GM12878 (cell line): ENCODE measurements around the gene PDE9A. TPM values are rescaled to one million over a fixed set of nuclear protein-coding genes. Genes with fewer than 3 reads are reported as not detected.
"Not testable (repeated sequence)": the region's sequence is repeated elsewhere in the genome, so short reads cannot be mapped to it uniquely, and the experiment has no call there.

Experiments
- ATAC-seq: fragments of 200-7000 bp; cut with Tn5 transposase; 3 replicates; pipeline ENCODE4 v1.9.1; 2020; ENCODE audit warnings: mild to moderate bottlenecking, moderate library complexity
- BruUV-seq: library from RNA; stranded (reverse); fragments of 400-500 nt; replicated peaks from 2 replicates; lab custom pipeline; 2021; lab: Mats Ljungman, UMichigan
- CTCF ChIA-PET: fragments of 300-600 bp; sonication (Branson Sonifier 250); formaldehyde crosslinking; extraction: SDS; loops from one replicate; lab custom pipeline; 2021; ENCODE audit warnings: inconsistent platforms; lab: Yijun Ruan, JAX
- POLR2A ChIA-PET: fragments of 350-600 bp; formaldehyde crosslinking; extraction: SDS; loops from one replicate; lab custom pipeline; 2021; ENCODE audit warnings: inconsistent platforms; lab: Charles Lee
- RAD21 ChIA-PET: fragments of 300-600 bp; sonication (Branson Sonifier 250); formaldehyde crosslinking; loops from one replicate; lab custom pipeline; 2023; ENCODE audit warnings: antibody characterized with exemption; ENCODE audit not compliant: unreplicated experiment; lab: Charles Lee
- SMC1A ChIA-PET: fragments of 300-600 bp; sonication (Branson Sonifier 250); formaldehyde crosslinking; loops from one replicate; lab custom pipeline; 2023; ENCODE audit not compliant: unreplicated experiment, uncharacterized antibody; lab: Charles Lee
- DNase-seq: peaks from one replicate; pipeline ENCODE4 v3.0.0-alpha.2; 2011; ENCODE audit warnings: low read depth, low spot score
- FAIRE-seq: peaks from 3 replicates; lab custom pipeline; 2011; peaks lifted over from hg19 to GRCh38; lab: Jason Lieb, UNC
- H2AFZ ChIP-seq: 2 replicates; pipeline ENCODE4 v1.6.0; 2011; ENCODE audit warnings: low read depth, low read length, control low read depth; ENCODE audit not compliant: control insufficient read depth
- H3K27ac ChIP-seq: 2 replicates; pipeline ENCODE4 v1.5.1; 2011; ENCODE audit warnings: control low read depth; ENCODE audit not compliant: control insufficient read depth, insufficient read depth
- H3K27me3 ChIP-seq, 2 experiments: replicated peaks in 1 of 2; 2 replicates each; pipeline versions ENCODE4 v1.6.0 to v1.6.1; 2011; ENCODE audit warnings: low read length in 1 of 2; ENCODE audit not compliant: control insufficient read depth in 2 of 2, insufficient read depth in 2 of 2
- H3K36me3 ChIP-seq, 2 experiments: 2 replicates each; pipeline ENCODE4 v1.5.1; 2011; ENCODE audit warnings: low read length in 1 of 2; ENCODE audit not compliant: control insufficient read depth in 2 of 2, insufficient read depth in 2 of 2
- H3K4me1 ChIP-seq: 2 replicates; pipeline ENCODE4 v1.6.1; 2011; ENCODE audit warnings: mild to moderate bottlenecking, low read length, moderate library complexity, mixed read lengths; ENCODE audit not compliant: control insufficient read depth, insufficient read depth
- H3K4me2 ChIP-seq: 2 replicates; pipeline ENCODE4 v1.6.0; 2011; ENCODE audit warnings: control low read depth; ENCODE audit not compliant: control insufficient read depth, insufficient read depth
- H3K4me3 ChIP-seq: fragments of 200-600 bp; sonication (generic); 2 replicates; pipeline ENCODE4 v1.5.1; 2016
- H3K79me2 ChIP-seq: 2 replicates; pipeline ENCODE4 v1.6.0; 2011; ENCODE audit warnings: low read length; ENCODE audit not compliant: control insufficient read depth, insufficient read depth
- H3K9ac ChIP-seq: 2 replicates; pipeline ENCODE4 v1.8.0; 2011; ENCODE audit warnings: low read length, control low read depth, mixed read lengths; ENCODE audit not compliant: control insufficient read depth, insufficient read depth
- H3K9me3 ChIP-seq: replicated peaks from 3 replicates; pipeline ENCODE4 v1.5.1; 2011; ENCODE audit warnings: mild to moderate bottlenecking, low read length; ENCODE audit not compliant: control insufficient read depth, insufficient read depth
- H4K20me1 ChIP-seq: 2 replicates; pipeline ENCODE4 v1.6.0; 2011; ENCODE audit not compliant: control insufficient read depth, insufficient read depth
- BCL11A ChIP-seq: IDR thresholded peaks from 2 replicates; pipeline ENCODE4 v1.6.1; 2011; ENCODE audit warnings: low read depth, low read length
- BMI1 ChIP-seq: fragments of 450-650 bp; IDR thresholded peaks from 2 replicates; pipeline ENCODE4 v1.6.1; 2016; ENCODE audit warnings: mild to moderate bottlenecking, moderate library complexity, borderline replicate concordance
- CREM ChIP-seq: IDR thresholded peaks from 2 replicates; pipeline ENCODE4 v1.6.1; 2014; ENCODE audit warnings: antibody characterized with exemption, low read depth
- EGR1 ChIP-seq, 2 experiments: IDR thresholded peaks; 1 replicate in 1 of 2; 2 replicates in 1 of 2; pipeline ENCODE4 v1.6.1; 2011 to 2012; ENCODE audit warnings: low read depth in 2 of 2, low read length in 2 of 2, borderline replicate concordance in 1 of 2, mild to moderate bottlenecking in 1 of 2, moderate library complexity in 1 of 2
- ESRRA ChIP-seq: IDR thresholded peaks from 2 replicates; pipeline ENCODE4 v1.6.1; 2012; ENCODE audit warnings: mild to moderate bottlenecking, low read length, improper control_type of control experiment
- NBN ChIP-seq: fragments of 450-650 bp; IDR thresholded peaks from 2 replicates; pipeline ENCODE4 v1.6.1; 2016
- PAX8 ChIP-seq: fragments of 450-650 bp; IDR thresholded peaks from 2 replicates; pipeline ENCODE4 v1.6.1; 2017; ENCODE audit warnings: mild to moderate bottlenecking, moderate library complexity
- RELA ChIP-seq: fragments of 450-650 bp; IDR thresholded peaks from 2 replicates; pipeline ENCODE4 v1.8.0; 2014; ENCODE audit warnings: borderline replicate concordance; ENCODE audit not compliant: partially characterized antibody
- SIN3A ChIP-seq: IDR thresholded peaks from 2 replicates; pipeline ENCODE4 v1.6.1; 2012; ENCODE audit warnings: low read depth, low read length, improper control_type of control experiment
- SIX5 ChIP-seq: IDR thresholded peaks from 2 replicates; pipeline ENCODE4 v1.6.1; 2011; ENCODE audit warnings: mild to moderate bottlenecking, low read depth, low read length, moderate library complexity; ENCODE audit not compliant: severe bottlenecking
- YY1 ChIP-seq: IDR thresholded peaks from 2 replicates; pipeline ENCODE4 v1.6.1; 2011; ENCODE audit warnings: low read depth, mild to moderate bottlenecking, low read length
- WGBS: methylation state at CpG from one replicate; pipeline ENCODE4 v1.1.6; 2016; ENCODE audit warnings: low lambda C conversion rate; ENCODE audit not compliant: insufficient replicate concordance, insufficient coverage; ENCODE audit errors: missing lambda C conversion rate; 5-methylcytosine and 5-hydroxymethylcytosine counted together
- in situ Hi-C: fragments of 300-500 bp; cut with MboI; formaldehyde crosslinking; loops from 9 replicates; pipeline ENCODE4 v1.14.3; 2018; ENCODE audit warnings: mixed read lengths
- intact Hi-C: fragments of 100-400 bp; cut with micrococcal nuclease; formaldehyde crosslinking; loops from one replicate; pipeline ENCODE4 v1.14.2; 2022; ENCODE audit not compliant: unreplicated experiment
- polyA plus RNA-seq, 11 experiments: library from polyadenylated mRNA; depleted of rRNA in 4 of 11; unstranded in 6 of 11; stranded (reverse) in 5 of 11; fragments of >200 nt; fragmentation: Nextera tagmentation in 4 of 11; fragmentation: Illumina TruSeq in 1 of 11; extraction: Ambion mirVana in 4 of 11; extraction: Trizol in 1 of 11; gene quantifications; 1 replicate in 1 of 11; 2 replicates in 10 of 11; pipeline versions ENCODE4 v1.2.1 to v1.2.3, GENCODE V29; 2011 to 2016; ENCODE audit warnings: inconsistent platforms in 2 of 11, missing spikeins in 2 of 11, low read depth in 1 of 11
- total RNA-seq, 4 experiments: library from RNA; depleted of rRNA in 3 of 4; stranded (reverse); fragments of >200 nt in 3 of 4; fragmentation: Illumina TruSeq in 1 of 4; extraction: Trizol in 1 of 4; gene quantifications; 2 replicates each; pipeline versions ENCODE4 v1.2.1 to v1.2.3, GENCODE V29; 2013 to 2021
- TF ChIP-seq, protein P1 (sequence below): fragments of 450-650 bp; IDR thresholded peaks from 2 replicates; pipeline ENCODE4 v1.6.1; 2016; ENCODE audit warnings: mild to moderate bottlenecking
- TF ChIP-seq, protein P2 (sequence below): IDR thresholded peaks from 2 replicates; pipeline ENCODE4 v1.6.1; 2011; ENCODE audit warnings: borderline replicate concordance, low read depth, mild to moderate bottlenecking, moderate library complexity, mixed read lengths, low read length; ENCODE audit not compliant: insufficient read depth; ENCODE audit errors: extremely low read length
- TF ChIP-seq, protein P3 (sequence below): IDR thresholded peaks from 2 replicates; pipeline ENCODE4 v1.6.1; 2012; ENCODE audit warnings: low read length, inconsistent platforms

PDE9A gene
- total and polyA plus RNA-seq, 10 of the 15 experiments (the other 5 are each of a cell fraction or from before 2014, with no cell fraction given), result 0.08 to 0.45 (median 0.20) TPM; not detected in 1

DNA sequence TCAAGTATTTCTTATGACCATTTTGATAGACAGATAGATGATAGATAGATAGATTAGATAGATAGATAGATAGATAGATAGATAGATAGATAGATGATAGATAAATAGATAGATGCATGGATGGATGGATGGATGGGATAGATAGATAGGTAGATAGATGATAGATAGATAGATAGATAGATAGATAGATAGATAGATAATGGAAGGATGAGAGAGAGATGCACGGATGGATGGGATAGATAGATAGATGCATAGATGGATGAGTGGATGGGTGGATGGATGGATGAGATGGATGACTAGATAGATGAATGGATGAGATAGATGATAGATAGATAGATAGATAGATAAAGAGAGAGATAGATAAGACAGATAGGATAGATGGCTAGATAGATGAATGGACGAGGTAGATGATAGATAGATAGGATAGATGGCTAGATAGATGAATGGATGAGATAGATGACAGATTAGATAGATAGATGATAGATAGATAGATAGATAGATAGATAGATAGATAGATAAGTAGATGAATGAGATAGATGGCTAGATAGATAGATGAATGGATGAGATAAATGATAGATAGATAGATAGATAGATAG is 24.9 kb upstream of the PDE9A start:
- H3K4me2 ChIP-seq, RAD21 ChIA-PET, H4K20me1 ChIP-seq, DNase-seq, H3K79me2 ChIP-seq, H2AFZ ChIP-seq, FAIRE-seq, H3K4me3 ChIP-seq, BruUV-seq, CTCF ChIA-PET, H3K36me3 ChIP-seq, ATAC-seq, H3K4me1 ChIP-seq, in situ Hi-C loops, H3K27ac ChIP-seq, SMC1A ChIA-PET, H3K9me3 ChIP-seq, H3K9ac ChIP-seq, POLR2A ChIA-PET, H3K27me3 ChIP-seq, intact Hi-C loops: not testable (repeated sequence)
- WGBS, result 0% methylated on average over 2 of the region's 2 CpGs

DNA sequence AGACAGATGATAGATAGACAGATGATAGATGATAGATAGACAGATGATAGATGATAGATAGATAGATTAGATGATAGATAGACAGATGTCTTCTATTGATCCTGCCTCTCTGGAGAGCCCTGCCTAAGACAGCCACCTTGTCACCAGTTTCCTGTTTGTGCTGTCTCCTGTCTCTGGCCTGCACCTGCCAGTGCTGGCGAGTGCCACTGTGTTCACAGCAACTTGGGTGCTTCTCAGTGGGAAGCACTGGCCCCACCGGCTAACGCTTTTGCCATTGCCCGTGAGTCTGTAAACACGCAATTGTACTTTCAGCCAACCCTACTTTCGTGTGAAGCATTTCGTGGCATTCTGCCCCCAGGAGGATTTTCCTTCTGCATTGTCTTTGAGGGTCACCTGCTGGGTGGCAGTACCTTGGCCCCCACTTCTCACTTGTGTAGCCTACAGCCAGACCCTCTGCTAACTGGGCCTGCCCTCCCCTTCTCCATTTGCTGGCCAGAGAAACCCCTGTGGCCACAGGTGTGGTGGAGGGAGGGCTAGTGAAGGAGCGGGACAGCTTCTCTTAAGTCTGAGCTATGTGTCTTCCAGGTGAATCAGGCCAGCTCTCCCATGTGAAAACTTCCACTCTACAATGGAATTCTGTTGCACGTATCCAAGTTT is 23.4 kb upstream of the PDE9A start:
- H3K4me1 ChIP-seq, result no peaks in the 10 kb centered on the region
- H3K79me2 ChIP-seq, result no peaks in the 10 kb centered on the region
- H4K20me1 ChIP-seq, result no peaks in the 10 kb centered on the region
- no peak overlapping the region for H2AFZ ChIP-seq
- no peak for FAIRE-seq
- intact Hi-C loops, result no loop called here
- TF ChIP-seq BCL11A (no peak), ESRRA (no peak), YY1 (no peak), BMI1 (no peak), CREM (no peak), NBN (no peak), SIX5 (no peak), EGR1 (IDR thresholded peaks at IDR 0.05; ENCODE audit: borderline replicate concordance in 1 of 2, low read depth in 2 of 2, low read length in 2 of 2) (no peak), RELA (no peak), PAX8 (no peak), SIN3A (no peak)
- TF ChIP-seq, protein P1, sequence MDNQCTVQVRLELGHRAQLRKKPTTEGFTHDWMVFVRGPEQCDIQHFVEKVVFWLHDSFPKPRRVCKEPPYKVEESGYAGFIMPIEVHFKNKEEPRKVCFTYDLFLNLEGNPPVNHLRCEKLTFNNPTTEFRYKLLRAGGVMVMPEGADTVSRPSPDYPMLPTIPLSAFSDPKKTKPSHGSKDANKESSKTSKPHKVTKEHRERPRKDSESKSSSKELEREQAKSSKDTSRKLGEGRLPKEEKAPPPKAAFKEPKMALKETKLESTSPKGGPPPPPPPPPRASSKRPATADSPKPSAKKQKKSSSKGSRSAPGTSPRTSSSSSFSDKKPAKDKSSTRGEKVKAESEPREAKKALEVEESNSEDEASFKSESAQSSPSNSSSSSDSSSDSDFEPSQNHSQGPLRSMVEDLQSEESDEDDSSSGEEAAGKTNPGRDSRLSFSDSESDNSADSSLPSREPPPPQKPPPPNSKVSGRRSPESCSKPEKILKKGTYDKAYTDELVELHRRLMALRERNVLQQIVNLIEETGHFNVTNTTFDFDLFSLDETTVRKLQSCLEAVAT, result no peak
- TF ChIP-seq, protein P2, sequence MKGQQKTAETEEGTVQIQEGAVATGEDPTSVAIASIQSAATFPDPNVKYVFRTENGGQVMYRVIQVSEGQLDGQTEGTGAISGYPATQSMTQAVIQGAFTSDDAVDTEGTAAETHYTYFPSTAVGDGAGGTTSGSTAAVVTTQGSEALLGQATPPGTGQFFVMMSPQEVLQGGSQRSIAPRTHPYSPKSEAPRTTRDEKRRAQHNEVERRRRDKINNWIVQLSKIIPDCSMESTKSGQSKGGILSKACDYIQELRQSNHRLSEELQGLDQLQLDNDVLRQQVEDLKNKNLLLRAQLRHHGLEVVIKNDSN, result no peak
- TF ChIP-seq, protein P3, sequence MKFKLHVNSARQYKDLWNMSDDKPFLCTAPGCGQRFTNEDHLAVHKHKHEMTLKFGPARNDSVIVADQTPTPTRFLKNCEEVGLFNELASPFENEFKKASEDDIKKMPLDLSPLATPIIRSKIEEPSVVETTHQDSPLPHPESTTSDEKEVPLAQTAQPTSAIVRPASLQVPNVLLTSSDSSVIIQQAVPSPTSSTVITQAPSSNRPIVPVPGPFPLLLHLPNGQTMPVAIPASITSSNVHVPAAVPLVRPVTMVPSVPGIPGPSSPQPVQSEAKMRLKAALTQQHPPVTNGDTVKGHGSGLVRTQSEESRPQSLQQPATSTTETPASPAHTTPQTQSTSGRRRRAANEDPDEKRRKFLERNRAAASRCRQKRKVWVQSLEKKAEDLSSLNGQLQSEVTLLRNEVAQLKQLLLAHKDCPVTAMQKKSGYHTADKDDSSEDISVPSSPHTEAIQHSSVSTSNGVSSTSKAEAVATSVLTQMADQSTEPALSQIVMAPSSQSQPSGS, result no peak
- peaks cover 2 to 3% of the 10 kb centered on the region in 2 experiments; a peak in 2 of 4 replicates for H3K27me3 ChIP-seq
- ChIA-PET RAD21 (no interaction called here), CTCF (no interaction called here), POLR2A (no interaction called here), SMC1A (no interaction called here)
- BruUV-seq, result no TSS peak
- no peaks in the 10 kb centered on the region for H3K36me3 ChIP-seq
- in situ Hi-C loops, result no loop called here
- no peak overlapping the region for H3K4me3 ChIP-seq
- no peak for DNase-seq
- H3K9ac ChIP-seq, result no peak overlapping the region
- H3K27ac ChIP-seq, result no peak overlapping the region
- no peak for ATAC-seq
- WGBS, result 28% methylated on average over 9 of the region's 9 CpGs
- H3K4me2 ChIP-seq, result no peak overlapping the region
- no peaks in the 10 kb centered on the region; the same call in 2 of the 3 replicates for H3K9me3 ChIP-seq
